ENCODE measurements around the gene KMT2D.

Gene KMT2D

GRCh38 chr12:49050507-49051372, 9.9 kb downstream of the KMT2D start:
- no peak for DNase-seq

GRCh38 chr12:49049566-49050224, 10.9 kb downstream of the KMT2D start:
- DNase-seq: no peak

GRCh38 chr12:49048953-49049352, 11.6 kb downstream of the KMT2D start:
- no peak for DNase-seq

- no peak for DNase-seq
These were observed 14.3 kb downstream of the KMT2D start for GRCh38 chr12:49046129-49046895.

- no peak for DNase-seq
These were observed 15.9 kb downstream of the KMT2D start for GRCh38 chr12:49044660-49045059.

GRCh38 chr12:49043856-49044258, 16.7 kb downstream of the KMT2D start:
- no peak for DNase-seq

- DNase-seq: no peak
These were observed 17.4 kb downstream of the KMT2D start for GRCh38 chr12:49043241-49043640.

GRCh38 chr12:49041881-49042484, 18.6 kb downstream of the KMT2D start:
- DNase-seq: no peak

GRCh38 chr12:49041036-49041880, 19.3 kb downstream of the KMT2D start:
- no peak for DNase-seq

- DNase-seq: no peak
These were observed 20.2 kb downstream of the KMT2D start for GRCh38 chr12:49040364-49040855.

- no peak for DNase-seq
These were observed 20.9 kb downstream of the KMT2D start for GRCh38 chr12:49039421-49040363.

- no peak for DNase-seq
These were observed 22.2 kb downstream of the KMT2D start for GRCh38 chr12:49038291-49038955.

- DNase-seq: no peak
These were observed 22.7 kb downstream of the KMT2D start for GRCh38 chr12:49037947-49038237.

- DNase-seq: no peak
These were observed 23.3 kb downstream of the KMT2D start for GRCh38 chr12:49037111-49037946.

- DNase-seq: no peak
These were observed 24.6 kb downstream of the KMT2D start for GRCh38 chr12:49036029-49036428.

- no peak for DNase-seq
These were observed 26.3 kb downstream of the KMT2D start for GRCh38 chr12:49034286-49034622.

- no peak for DNase-seq
These were observed 26.8 kb downstream of the KMT2D start for GRCh38 chr12:49033611-49034285.

GRCh38 chr12:49032679-49033447, 27.7 kb downstream of the KMT2D start:
- no peak for DNase-seq
